Suprapubic skin (tissue), 3 donors: Measurements from ENCODE around the gene ELAVL1.

Source experiments
- CTCF ChIP-seq, 2 donors: fragments of 200-600 bp in 1 of 2; fragments of 450-650 bp in 1 of 2; sonication (generic) in 1 of 2; IDR thresholded peaks; one replicate each; pipeline ENCODE4 v1.5.1; 2016 to 2019; ENCODE audit warnings: antibody characterized with exemption in 2 of 2, mild to moderate bottlenecking in 1 of 2, moderate library complexity in 1 of 2
- EP300 ChIP-seq: sonication (generic); formaldehyde crosslinking; IDR thresholded peaks from one replicate; pipeline ENCODE4 v1.6.1; 2017; ENCODE audit warnings: antibody characterized with exemption
- POLR2A ChIP-seq, 2 donors: fragments of 450-650 bp; IDR thresholded peaks; one replicate each; pipeline ENCODE4 v1.6.1; 2017; ENCODE audit warnings: antibody characterized with exemption in 2 of 2, mild to moderate bottlenecking in 2 of 2, moderate library complexity in 2 of 2

GRCh38 chr19:7953060-7953459 is 52.4 kb downstream of the ELAVL1 start:
- no peak for TF ChIP-seq CTCF (IDR thresholded peaks at IDR 0.05)
- no peak for TF ChIP-seq POLR2A (IDR thresholded peaks at IDR 0.05)
- no peak for TF ChIP-seq EP300
